ENCODE results near the gene EGFR. TPM values are rescaled to one million over a fixed set of nuclear protein-coding genes. Genes with fewer than 3 reads are reported as not detected.

The EGFR gene
- total RNA-seq, 2 experiments from 2014 or later = 0.09 TPM; not detected in 1

DNA sequence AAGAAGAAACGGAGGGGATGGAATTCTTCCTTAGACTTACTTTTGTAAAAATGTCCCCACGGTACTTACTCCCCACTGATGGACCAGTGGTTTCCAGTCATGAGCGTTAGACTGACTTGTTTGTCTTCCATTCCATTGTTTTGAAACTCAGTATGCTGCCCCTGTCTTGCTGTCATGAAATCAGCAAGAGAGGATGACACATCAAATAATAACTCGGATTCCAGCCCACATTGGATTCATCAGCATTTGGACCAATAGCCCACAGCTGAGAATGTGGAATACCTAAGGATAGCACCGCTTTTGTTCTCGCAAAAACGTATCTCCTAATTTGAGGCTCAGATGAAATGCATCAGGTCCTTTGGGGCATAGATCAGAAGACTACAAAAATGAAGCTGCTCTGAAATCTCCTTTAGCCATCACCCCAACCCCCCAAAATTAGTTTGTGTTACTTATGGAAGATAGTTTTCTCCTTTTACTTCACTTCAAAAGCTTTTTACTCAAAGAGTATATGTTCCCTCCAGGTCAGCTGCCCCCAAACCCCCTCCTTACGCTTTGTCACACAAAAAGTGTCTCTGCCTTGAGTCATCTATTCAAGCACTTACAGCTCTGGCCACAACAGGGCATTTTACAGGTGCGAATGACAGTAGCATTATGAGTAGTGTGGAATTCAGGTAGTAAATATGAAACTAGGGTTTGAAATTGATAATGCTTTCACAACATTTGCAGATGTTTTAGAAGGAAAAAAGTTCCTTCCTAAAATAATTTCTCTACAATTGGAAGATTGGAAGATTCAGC is 187.6 kb downstream of the EGFR start:
- ChIA-PET CTCF (no interaction called here), POLR2A (no interaction called here)
- no peaks in the 10 kb centered on the region for H3K9me3 Mint-ChIP-seq (ENCODE audit: low read depth)
- intact Hi-C loops (cut with DNase I, micrococcal nuclease) = no loop called here
- peaks cover 5% of the 10 kb centered on the region for H3K27me3 Mint-ChIP-seq
- H3K4me3 Mint-ChIP-seq = no peak overlapping the region
- no peaks in the 10 kb centered on the region for H3K36me3 Mint-ChIP-seq (ENCODE audit: low read depth)
- H3K27ac Mint-ChIP-seq = no peak overlapping the region
- no peaks in the 10 kb centered on the region for H3K4me1 Mint-ChIP-seq
- peak; percentile 22 for DNase-seq
- peak; percentile 72 for ATAC-seq

DNA sequence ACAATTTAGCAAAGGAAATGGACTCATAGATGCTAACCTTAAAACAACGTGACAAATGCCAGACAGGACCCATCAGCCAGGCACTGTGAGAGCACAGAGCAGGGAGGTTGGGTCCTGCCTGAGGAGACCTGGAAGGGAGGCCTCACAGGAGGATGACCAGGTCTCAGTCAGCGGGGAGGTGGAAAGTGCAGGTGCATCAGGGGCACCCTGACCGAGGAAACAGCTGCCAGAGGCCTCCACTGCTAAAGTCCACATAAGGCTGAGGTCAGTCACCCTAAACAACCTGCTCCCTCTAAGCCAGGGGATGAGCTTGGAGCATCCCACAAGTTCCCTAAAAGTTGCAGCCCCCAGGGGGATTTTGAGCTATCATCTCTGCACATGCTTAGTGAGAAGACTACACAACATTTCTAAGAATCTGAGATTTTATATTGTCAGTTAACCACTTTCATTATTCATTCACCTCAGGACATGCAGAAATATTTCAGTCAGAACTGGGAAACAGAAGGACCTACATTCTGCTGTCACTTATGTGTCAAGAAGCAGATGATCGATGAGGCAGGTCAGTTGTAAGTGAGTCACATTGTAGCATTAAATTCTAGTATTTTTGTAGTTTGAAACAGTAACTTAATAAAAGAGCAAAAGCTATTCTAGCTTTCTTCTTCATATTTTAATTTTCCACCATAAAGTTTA is 188.8 kb downstream of the EGFR start:
- ChIA-PET POLR2A (no interaction called here), CTCF (no interaction called here)
- H3K4me1 Mint-ChIP-seq = no peaks in the 10 kb centered on the region
- no peak overlapping the region for H3K27ac Mint-ChIP-seq
- H3K9me3 Mint-ChIP-seq (ENCODE audit: low read depth) = no peaks in the 10 kb centered on the region
- ATAC-seq (no peak), DNase-seq (no peak)
- H3K27me3 Mint-ChIP-seq = peaks cover 9% of the 10 kb centered on the region
- no peaks in the 10 kb centered on the region for H3K36me3 Mint-ChIP-seq (ENCODE audit: low read depth)
- no peak overlapping the region for H3K4me3 Mint-ChIP-seq
- intact Hi-C loops (cut with DNase I, micrococcal nuclease) = no loop called here

DNA sequence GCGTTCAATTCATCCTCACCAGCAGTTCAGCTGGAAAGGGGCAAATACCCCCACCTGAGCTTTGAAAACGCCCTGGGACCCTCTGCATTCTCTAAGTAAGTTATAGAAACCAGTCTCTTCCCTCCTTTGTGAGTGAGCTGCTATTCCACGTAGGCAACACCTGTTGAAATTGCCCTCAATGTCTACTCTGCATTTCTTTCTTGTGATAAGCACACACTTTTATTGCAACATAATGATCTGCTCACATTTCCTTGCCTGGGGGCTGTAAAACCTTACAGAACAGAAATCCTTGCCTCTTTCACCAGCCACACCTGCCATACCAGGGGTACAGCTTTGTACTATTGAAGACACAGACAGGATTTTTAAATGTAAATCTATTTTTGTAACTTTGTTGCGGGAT is 190.5 kb downstream of the EGFR start:
- Mint-ChIP-seq H3K27ac (no peak overlapping the region), H3K9me3 (ENCODE audit: low read depth) (no peaks in the 10 kb centered on the region), H3K36me3 (ENCODE audit: low read depth) (no peaks in the 10 kb centered on the region), H3K27me3 (peaks cover 11% of the 10 kb centered on the region), H3K4me3 (no peak overlapping the region), H3K4me1 (no peaks in the 10 kb centered on the region)
- CTCF ChIA-PET = no interaction called here
- intact Hi-C loops (cut with DNase I, micrococcal nuclease) = no loop called here
- no peak for ATAC-seq
- POLR2A ChIA-PET = no interaction called here
- no peak for DNase-seq

DNA sequence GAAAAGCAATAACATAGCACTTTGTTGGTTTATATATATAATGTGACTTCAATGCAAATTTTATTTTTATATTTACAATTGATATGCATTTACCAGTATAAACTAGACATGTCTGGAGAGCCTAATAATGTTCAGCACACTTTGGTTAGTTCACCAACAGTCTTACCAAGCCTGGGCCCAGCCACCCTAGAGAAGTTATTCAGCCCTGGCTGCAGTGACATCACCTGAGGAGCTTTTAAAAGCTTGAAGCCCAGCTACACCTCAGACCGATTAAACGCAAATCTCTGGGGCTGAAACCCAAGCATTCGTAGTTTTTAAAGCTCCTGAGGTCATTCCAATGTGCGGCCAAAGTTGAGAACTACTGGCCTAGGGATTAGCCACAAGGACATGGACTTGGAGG is 191.4 kb downstream of the EGFR start:
- Mint-ChIP-seq H3K4me3 (no peak overlapping the region), H3K27me3 (peaks cover 13% of the 10 kb centered on the region), H3K27ac (no peak overlapping the region), H3K36me3 (ENCODE audit: low read depth) (no peaks in the 10 kb centered on the region), H3K9me3 (ENCODE audit: low read depth) (no peaks in the 10 kb centered on the region), H3K4me1 (no peaks in the 10 kb centered on the region)
- CTCF ChIA-PET = no interaction called here
- intact Hi-C loops (cut with DNase I, micrococcal nuclease) = no loop called here
- DNase-seq (no peak), ATAC-seq (no peak)
- POLR2A ChIA-PET = no interaction called here

DNA sequence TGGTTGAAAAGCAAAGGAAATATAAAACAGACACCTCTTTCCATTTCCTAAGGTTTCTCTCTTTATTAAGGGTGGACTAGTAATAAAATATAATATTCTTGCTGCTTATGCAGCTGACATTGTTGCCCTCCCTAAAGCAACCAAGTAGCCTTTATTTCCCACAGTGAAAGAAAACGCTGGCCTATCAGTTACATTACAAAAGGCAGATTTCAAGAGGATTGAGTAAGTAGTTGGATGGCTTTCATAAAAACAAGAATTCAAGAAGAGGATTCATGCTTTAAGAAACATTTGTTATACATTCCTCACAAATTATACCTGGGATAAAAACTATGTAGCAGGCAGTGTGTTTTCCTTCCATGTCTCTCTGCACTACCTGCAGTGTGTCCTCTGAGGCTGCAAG is 191.9 kb downstream of the EGFR start:
- no peaks in the 10 kb centered on the region for H3K9me3 Mint-ChIP-seq (ENCODE audit: low read depth)
- no peak overlapping the region for H3K4me3 Mint-ChIP-seq
- ChIA-PET POLR2A (no interaction called here), CTCF (interaction anchor here (1.3 kb wide), 1 partner anchor 44 kb away, joined by 3 read pairs; no protein-coding TSS in a partner anchor)
- no peaks in the 10 kb centered on the region for H3K36me3 Mint-ChIP-seq (ENCODE audit: low read depth)
- H3K27ac Mint-ChIP-seq = no peak overlapping the region
- intact Hi-C loops (cut with DNase I, micrococcal nuclease) = no loop called here
- peaks cover 13% of the 10 kb centered on the region for H3K27me3 Mint-ChIP-seq
- no peaks in the 10 kb centered on the region for H3K4me1 Mint-ChIP-seq
- no peak for ATAC-seq
- no peak for DNase-seq

DNA sequence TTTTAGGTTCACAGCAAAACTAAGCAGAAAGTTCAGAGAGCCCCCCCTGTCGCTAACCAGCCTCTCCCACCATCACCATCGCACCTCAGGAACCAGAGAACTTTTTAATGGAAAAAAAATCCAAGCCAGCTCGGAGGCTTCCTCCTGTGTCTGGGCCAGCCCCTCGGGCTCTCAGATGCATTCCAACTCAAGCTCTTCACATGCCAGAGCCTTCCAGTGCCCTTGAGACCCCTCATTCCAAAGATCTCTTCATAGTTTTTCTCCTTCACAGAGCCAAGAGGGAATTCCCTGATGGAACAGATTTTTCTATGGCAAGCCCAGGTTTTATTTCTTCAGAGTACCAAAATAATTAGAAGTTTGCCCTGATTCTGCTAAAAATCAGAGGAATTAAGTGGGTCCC is 192.9 kb downstream of the EGFR start:
- CTCF ChIA-PET = interaction anchor here (1.3 kb wide), 1 partner anchor 43 kb away, joined by 3 read pairs; no protein-coding TSS in a partner anchor
- no peak overlapping the region for H3K4me3 Mint-ChIP-seq
- intact Hi-C loops (cut with DNase I, micrococcal nuclease) = no loop called here
- no peaks in the 10 kb centered on the region for H3K4me1 Mint-ChIP-seq
- no peaks in the 10 kb centered on the region for H3K9me3 Mint-ChIP-seq (ENCODE audit: low read depth)
- POLR2A ChIA-PET = no interaction called here
- no peak for ATAC-seq
- no peaks in the 10 kb centered on the region for H3K36me3 Mint-ChIP-seq (ENCODE audit: low read depth)
- H3K27ac Mint-ChIP-seq = no peak overlapping the region
- no peak for DNase-seq
- H3K27me3 Mint-ChIP-seq = peaks cover 12% of the 10 kb centered on the region

DNA sequence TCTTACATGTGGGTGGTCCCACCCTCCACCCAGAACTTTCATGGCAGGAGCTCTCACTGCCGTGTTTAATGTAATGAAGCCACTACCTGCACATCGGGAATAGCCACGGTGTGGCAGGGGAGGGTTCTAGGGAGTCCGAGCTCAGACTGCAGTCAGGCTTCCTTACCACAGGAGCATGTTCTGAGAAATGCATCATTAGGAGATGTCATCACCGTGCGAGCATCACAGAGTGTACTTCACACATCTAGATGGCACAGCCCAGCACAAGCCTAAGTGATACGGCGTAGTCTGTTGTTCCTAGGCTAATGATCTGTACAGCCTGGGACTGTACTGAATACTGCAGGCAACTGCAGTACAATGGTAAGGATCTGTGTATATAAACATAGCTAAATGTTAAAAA is 193.4 kb downstream of the EGFR start:
- intact Hi-C loops (cut with DNase I, micrococcal nuclease) = no loop called here
- H3K9me3 Mint-ChIP-seq (ENCODE audit: low read depth) = no peaks in the 10 kb centered on the region
- H3K36me3 Mint-ChIP-seq (ENCODE audit: low read depth) = no peaks in the 10 kb centered on the region
- H3K4me1 Mint-ChIP-seq = no peaks in the 10 kb centered on the region
- ChIA-PET CTCF (interaction anchor here (0.6 to 1.3 kb wide), 2 partner anchors 41 to 43 kb away, joined by 3 to 6 read pairs; no protein-coding TSS in a partner anchor), POLR2A (no interaction called here)
- DNase-seq = no peak
- H3K27ac Mint-ChIP-seq = no peak overlapping the region
- ATAC-seq = no peak
- H3K4me3 Mint-ChIP-seq = no peak overlapping the region
- peaks cover 11% of the 10 kb centered on the region for H3K27me3 Mint-ChIP-seq

DNA sequence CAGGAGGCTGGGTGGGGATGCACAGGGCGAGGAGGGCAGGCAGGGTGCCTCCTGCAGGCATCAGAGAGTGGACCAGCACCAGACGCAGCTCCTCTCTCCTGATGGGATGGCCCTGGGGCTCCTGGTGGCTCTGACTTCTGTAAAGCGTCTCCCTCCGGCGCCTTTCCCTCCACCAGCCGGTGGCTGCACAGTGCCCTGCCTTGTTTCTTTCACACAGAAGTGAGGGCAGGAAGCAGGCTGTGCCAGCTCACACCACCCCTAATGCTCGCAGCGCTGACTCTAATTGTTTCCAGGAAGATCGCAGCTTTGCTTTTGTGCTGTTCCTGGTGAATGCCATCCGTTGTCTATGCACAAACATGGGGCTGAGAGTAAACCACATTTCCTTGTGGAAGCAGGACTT is 194.0 kb downstream of the EGFR start:
- ATAC-seq = no peak
- Mint-ChIP-seq H3K27me3 (peaks cover 11% of the 10 kb centered on the region), H3K4me1 (no peaks in the 10 kb centered on the region), H3K27ac (no peak overlapping the region), H3K4me3 (no peak overlapping the region), H3K36me3 (ENCODE audit: low read depth) (no peaks in the 10 kb centered on the region), H3K9me3 (ENCODE audit: low read depth) (no peaks in the 10 kb centered on the region)
- CTCF ChIA-PET = no interaction called here
- intact Hi-C loops (cut with DNase I, micrococcal nuclease) = no loop called here
- POLR2A ChIA-PET = no interaction called here
- no peak for DNase-seq

DNA sequence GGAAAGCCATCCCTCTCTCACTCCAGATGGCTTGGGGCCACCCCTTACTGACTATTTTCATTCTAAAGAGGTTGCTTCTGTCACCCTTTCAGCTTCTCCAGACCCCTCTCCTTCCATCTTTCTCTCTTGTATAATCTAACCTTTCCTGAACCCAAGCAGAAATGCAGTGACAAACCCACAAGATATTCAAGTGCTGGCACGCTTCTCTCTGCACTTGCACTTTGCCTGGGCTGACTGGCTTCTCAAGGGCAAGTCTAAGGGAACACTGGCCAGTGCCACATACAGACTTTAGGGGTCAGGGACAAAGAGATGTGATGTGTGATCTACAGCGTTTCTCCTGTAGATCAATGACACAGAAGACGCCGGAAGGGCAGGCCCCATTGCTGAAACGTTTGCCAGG is 195.9 kb downstream of the EGFR start:
- ATAC-seq = no peak
- CTCF ChIA-PET = no interaction called here
- no peaks in the 10 kb centered on the region for H3K4me1 Mint-ChIP-seq

DNA sequence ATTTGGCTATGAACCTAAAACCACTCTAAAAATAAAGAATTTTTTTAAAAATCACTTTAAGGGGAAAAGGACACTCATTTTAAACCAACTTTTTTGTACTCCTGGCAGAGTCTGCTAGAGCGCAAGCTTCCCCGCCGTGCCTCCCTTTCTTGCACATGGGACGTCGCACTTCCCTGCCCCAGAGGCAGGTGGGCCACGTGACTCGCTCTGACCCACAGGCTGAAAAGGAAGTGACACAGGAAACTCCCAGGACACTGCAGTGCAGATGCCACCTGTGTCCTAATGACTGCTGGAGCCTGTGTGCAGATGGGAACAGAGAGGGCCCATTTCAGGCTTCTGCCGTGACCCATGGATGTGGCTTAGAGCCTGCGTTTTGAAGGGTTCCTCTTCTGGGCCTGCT is 204.2 kb downstream of the EGFR start:
- CTCF ChIA-PET = interaction anchor here (2.3 kb wide), 1 partner anchor 32 kb away, joined by 8 read pairs; no protein-coding TSS in a partner anchor
- no peaks in the 10 kb centered on the region for H3K36me3 Mint-ChIP-seq (ENCODE audit: low read depth)
- no peak for ATAC-seq

More for the DNA sequence above, 195.9 kb downstream of the EGFR start:
- Mint-ChIP-seq H3K9me3 (ENCODE audit: low read depth) (no peaks in the 10 kb centered on the region), H3K27ac (no peak overlapping the region), H3K4me3 (no peak overlapping the region), H3K27me3 (peaks cover 8% of the 10 kb centered on the region), H3K36me3 (ENCODE audit: low read depth) (no peaks in the 10 kb centered on the region)
- intact Hi-C loops (cut with DNase I, micrococcal nuclease) = no loop called here
- POLR2A ChIA-PET = no interaction called here
- no peak for DNase-seq

DNA sequence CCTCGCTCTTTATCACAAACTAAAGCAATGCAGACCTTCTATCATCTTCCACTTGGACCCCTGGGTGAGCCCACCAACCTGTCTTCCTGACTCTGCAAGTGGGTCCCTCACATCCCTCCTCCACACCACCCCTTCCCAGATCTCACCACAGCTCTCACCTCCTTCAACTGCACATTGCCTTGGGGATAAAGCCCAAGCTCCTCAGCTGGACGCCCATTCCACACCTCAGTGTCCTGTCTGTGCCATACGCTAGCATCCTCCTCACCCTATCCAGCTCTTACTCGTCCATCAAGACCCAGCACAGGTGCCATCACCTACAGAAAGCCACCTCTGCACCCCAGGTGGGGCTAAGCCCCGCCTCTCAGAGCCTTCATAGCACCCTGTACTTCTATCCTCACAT is 205.3 kb downstream of the EGFR start:
- intact Hi-C loops (cut with DNase I, micrococcal nuclease) = no loop called here
- ChIA-PET POLR2A (no interaction called here), CTCF (interaction anchor here (2.3 kb wide), 1 partner anchor 31 kb away, joined by 8 read pairs; no protein-coding TSS in a partner anchor)
- DNase-seq (no peak), ATAC-seq (no peak)
- Mint-ChIP-seq H3K4me3 (no peak overlapping the region), H3K27me3 (peaks cover 9% of the 10 kb centered on the region), H3K9me3 (ENCODE audit: low read depth) (no peaks in the 10 kb centered on the region), H3K36me3 (ENCODE audit: low read depth) (no peaks in the 10 kb centered on the region), H3K4me1 (no peaks in the 10 kb centered on the region), H3K27ac (no peak overlapping the region)

More for the DNA sequence above, 204.2 kb downstream of the EGFR start:
- H3K4me1 Mint-ChIP-seq = no peaks in the 10 kb centered on the region
- DNase-seq = no peak
- POLR2A ChIA-PET = no interaction called here
- H3K27ac Mint-ChIP-seq = no peak overlapping the region
- H3K27me3 Mint-ChIP-seq = peaks cover 7% of the 10 kb centered on the region
- intact Hi-C loops (cut with DNase I, micrococcal nuclease) = no loop called here
- no peaks in the 10 kb centered on the region for H3K9me3 Mint-ChIP-seq (ENCODE audit: low read depth)
- no peak overlapping the region for H3K4me3 Mint-ChIP-seq

DNA sequence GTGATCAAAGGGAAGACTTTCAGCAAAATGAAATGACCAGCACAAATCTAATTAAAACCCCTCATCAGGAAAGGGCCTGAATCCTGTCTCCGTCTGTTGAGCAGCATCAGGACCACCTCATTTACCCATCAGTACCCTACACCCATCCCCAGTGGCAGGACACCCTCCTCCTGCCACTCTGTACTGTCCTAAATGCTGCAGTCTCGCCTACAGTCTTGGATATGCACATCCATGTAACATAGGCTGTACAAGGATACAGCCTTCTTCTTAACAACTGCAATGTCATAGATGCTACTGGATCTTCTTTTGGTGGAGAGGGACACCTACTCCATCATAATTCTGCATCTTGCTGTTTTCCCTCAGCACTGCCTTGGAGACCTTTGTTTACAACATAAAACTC is 206.0 kb downstream of the EGFR start:
- DNase-seq (no peak), ATAC-seq (no peak)
- Mint-ChIP-seq H3K4me3 (no peak overlapping the region), H3K27me3 (peaks cover 15% of the 10 kb centered on the region), H3K27ac (no peak overlapping the region), H3K4me1 (no peaks in the 10 kb centered on the region), H3K9me3 (ENCODE audit: low read depth) (peaks cover 3% of the 10 kb centered on the region), H3K36me3 (ENCODE audit: low read depth) (no peaks in the 10 kb centered on the region)
- CTCF ChIA-PET = no interaction called here
- POLR2A ChIA-PET = no interaction called here
- intact Hi-C loops (cut with DNase I, micrococcal nuclease) = no loop called here
